Measurements from ENCODE around the gene TRPV4. TPM values are rescaled to one million over a fixed set of nuclear protein-coding genes. Genes with fewer than 3 reads are reported as not detected.
A peak's percentile ranks its signal among the peaks of the same experiment; 100 is the strongest.

The TRPV4 gene
- polyA plus RNA-seq, 1 experiment, result 5.2 TPM

DNA sequence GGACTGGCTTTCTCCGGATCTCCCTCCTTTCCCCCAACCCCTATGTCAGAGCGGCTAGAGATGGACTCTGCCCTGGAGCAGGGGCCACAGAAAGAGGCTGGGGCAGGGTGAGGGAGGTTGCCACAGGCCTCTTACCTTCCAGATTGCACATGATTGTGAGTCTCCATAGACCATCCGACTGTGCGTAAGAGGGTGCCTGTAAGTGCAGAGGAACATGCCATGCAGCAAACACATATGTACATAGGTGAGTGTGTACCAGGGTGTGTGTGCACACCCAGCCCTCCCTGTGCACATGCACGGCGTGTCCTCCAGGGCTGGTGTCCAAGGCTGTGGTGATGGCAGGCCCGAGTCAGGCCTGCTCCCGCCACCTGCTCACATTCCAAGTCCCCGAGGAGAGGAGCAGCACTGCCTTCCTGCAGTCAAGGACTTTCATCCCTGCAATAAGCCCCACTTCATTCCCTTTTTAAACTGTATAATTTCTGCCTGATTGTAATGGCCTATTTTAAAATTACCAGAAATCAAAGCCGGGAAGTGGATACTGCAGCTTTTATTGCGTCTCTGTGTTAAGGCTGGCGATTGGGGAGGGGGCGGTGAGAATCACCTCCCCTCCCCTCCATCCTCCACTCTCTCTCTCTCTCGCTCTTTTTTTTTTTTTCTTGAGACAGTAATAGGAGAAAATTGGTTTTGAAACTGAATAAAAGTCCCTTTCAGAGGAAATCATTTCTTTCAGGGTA, 91.1 kb downstream of the TRPV4 start:
- Histone ChIP-seq H3K9me3 (ENCODE audit: control insufficient read depth, insufficient read depth, low read length) (no peaks in the 10 kb centered on the region), H3K27me3 (ENCODE audit: control insufficient read depth, insufficient read depth, low read length) (peaks cover 6% of the 10 kb centered on the region), H3K27ac (ENCODE audit: low read depth, low read length) (no peak overlapping the region), H3K4me3 (ENCODE audit: low read depth, low read length) (no peak overlapping the region)
- TF ChIP-seq, protein P1, sequence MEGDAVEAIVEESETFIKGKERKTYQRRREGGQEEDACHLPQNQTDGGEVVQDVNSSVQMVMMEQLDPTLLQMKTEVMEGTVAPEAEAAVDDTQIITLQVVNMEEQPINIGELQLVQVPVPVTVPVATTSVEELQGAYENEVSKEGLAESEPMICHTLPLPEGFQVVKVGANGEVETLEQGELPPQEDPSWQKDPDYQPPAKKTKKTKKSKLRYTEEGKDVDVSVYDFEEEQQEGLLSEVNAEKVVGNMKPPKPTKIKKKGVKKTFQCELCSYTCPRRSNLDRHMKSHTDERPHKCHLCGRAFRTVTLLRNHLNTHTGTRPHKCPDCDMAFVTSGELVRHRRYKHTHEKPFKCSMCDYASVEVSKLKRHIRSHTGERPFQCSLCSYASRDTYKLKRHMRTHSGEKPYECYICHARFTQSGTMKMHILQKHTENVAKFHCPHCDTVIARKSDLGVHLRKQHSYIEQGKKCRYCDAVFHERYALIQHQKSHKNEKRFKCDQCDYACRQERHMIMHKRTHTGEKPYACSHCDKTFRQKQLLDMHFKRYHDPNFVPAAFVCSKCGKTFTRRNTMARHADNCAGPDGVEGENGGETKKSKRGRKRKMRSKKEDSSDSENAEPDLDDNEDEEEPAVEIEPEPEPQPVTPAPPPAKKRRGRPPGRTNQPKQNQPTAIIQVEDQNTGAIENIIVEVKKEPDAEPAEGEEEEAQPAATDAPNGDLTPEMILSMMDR (IDR thresholded peaks at IDR 0.05; ENCODE audit: low read depth, low read length), result no peak
- DNase-seq (ENCODE audit: low read depth, low spot score), result no peak
- ChIA-PET POLR2A (no interaction called here), CTCF (interaction anchor here (0.9 to 1.3 kb wide), 2 partner anchors 24 to 33 kb away, joined by 3 to 4 read pairs; no protein-coding TSS in a partner anchor)

DNA sequence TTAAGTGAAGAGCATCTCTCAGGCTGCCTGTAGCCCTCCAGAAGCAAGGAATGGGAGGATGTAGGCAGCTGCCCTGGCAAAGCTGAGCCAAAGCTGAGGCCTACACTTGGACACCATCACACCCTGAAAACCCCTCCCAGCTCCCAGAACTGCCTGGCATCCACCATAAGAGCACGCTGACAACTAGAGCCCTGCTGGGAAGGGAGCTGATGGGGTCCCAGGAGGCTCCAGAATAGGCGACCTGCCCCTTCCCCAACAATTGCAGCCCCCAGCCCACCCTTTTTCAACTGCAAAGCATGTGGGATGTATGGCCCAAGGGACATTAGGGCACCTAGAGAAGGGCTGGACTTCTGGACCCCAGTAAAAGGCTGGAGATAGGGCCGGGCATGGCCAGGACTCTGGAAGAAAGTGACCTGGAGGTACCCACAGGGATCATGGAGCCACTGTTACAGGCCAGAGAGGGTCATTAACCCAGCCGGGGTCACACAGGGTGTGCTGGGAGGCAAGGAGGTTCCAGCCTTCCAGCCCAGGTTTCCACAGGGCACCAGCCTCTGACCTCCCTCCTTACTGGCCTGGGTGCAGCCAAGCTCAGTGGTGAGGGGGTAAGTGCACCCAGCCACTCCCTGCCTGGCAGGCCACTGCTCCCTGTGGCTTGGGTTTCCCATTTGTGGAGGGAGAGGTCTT, 91.8 kb downstream of the TRPV4 start:
- TF ChIP-seq, protein P1 (IDR thresholded peaks at IDR 0.05; ENCODE audit: low read depth, low read length), result no peak
- Histone ChIP-seq H3K27me3 (ENCODE audit: control insufficient read depth, insufficient read depth, low read length) (peaks cover 5% of the 10 kb centered on the region), H3K27ac (ENCODE audit: low read depth, low read length) (no peak overlapping the region), H3K4me3 (ENCODE audit: low read depth, low read length) (no peak overlapping the region), H3K9me3 (ENCODE audit: control insufficient read depth, insufficient read depth, low read length) (no peaks in the 10 kb centered on the region)
- no peak for DNase-seq (ENCODE audit: low read depth, low spot score)
- CTCF ChIA-PET, result no interaction called here
- POLR2A ChIA-PET, result no interaction called here

GRCh38 chr12:109740694-109741245, 92.4 kb downstream of the TRPV4 start:
- Histone ChIP-seq H3K27ac (ENCODE audit: low read depth, low read length) (no peak overlapping the region), H3K9me3 (ENCODE audit: control insufficient read depth, insufficient read depth, low read length) (no peaks in the 10 kb centered on the region), H3K4me3 (ENCODE audit: low read depth, low read length) (no peak overlapping the region), H3K27me3 (ENCODE audit: control insufficient read depth, insufficient read depth, low read length) (peaks cover 5% of the 10 kb centered on the region)
- POLR2A ChIA-PET, result no interaction called here
- TF ChIP-seq, protein P1 (IDR thresholded peaks at IDR 0.05; ENCODE audit: low read depth, low read length), result no peak
- DNase-seq (ENCODE audit: low read depth, low spot score), result no peak
- CTCF ChIA-PET, result interaction anchor here (0.6 to 1.2 kb wide), 4 partner anchors 35 to 1201 kb away, joined by 3 to 10 read pairs (median 6); no protein-coding TSS in a partner anchor

- DNase-seq (ENCODE audit: low read depth, low spot score), result no peak
- H3K27ac ChIP-seq (ENCODE audit: low read depth, low read length), result no peak overlapping the region
- TF ChIP-seq, protein P1 (IDR thresholded peaks at IDR 0.05; ENCODE audit: low read depth, low read length), result peak; percentile 18; the same call in 1 of the 2 replicates
- ChIA-PET POLR2A (no interaction called here), CTCF (interaction anchor here (0.5 to 1.2 kb wide), 6 partner anchors 35 to 1202 kb away, joined by 3 to 10 read pairs (median 5); no protein-coding TSS in a partner anchor)
- peaks cover 5% of the 10 kb centered on the region for H3K27me3 ChIP-seq (ENCODE audit: control insufficient read depth, insufficient read depth, low read length)
- no peaks in the 10 kb centered on the region for H3K9me3 ChIP-seq (ENCODE audit: control insufficient read depth, insufficient read depth, low read length)
- no peak overlapping the region for H3K4me3 ChIP-seq (ENCODE audit: low read depth, low read length)
These were observed 93.2 kb downstream of the TRPV4 start for GRCh38 chr12:109739747-109740693.

Data from AG04450 (cell line).